ENCODE measurements around the gene PAX4.

PAX4 gene

DNA sequence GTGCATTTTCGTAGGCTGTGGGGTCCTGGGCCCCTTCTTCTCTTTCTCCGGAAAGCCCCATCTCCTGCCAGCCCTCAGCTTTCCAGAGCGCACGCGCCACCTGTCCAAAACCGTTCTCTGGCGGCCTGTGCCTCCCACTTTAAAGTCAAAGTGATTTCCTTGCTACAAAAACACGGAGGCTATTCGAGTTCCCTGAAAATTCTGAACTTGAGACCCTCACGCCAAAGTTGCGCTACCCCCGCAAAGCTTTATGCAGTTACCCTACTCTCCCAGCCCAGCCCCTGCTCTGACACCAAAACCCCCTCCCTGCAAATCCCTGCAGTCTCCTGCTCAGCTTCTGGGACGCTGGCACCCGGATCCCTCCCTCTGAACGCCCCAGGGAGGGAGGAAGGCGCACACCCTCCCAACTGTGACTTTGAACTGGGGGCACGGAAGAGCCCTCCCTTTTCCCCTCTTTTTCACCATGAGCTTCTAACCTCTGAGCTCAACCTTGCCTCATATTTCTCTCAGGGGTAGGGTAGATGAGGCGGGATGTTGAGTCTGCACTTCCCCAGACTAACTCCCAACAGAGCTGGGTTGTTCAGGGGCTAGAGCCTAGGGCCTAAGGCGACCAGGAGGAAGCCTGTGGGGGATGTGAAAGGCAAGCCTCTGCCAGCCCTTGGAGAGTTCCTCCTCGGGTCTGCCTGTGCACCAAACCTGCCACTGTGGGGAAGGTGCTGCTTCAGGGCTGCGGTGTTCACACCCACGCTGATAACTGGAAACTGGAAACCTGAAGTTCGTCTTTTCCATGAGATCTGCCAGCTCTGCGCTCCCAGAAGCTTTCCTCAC lies 2.7 kb upstream of the PAX4 start:
- H3K4me1 ChIP-seq (ENCODE audit: insufficient read depth, low read length): no peaks in the 10 kb centered on the region
- H3K36me3 ChIP-seq (ENCODE audit: insufficient read depth, low read depth, low read length): no peaks in the 10 kb centered on the region
- H3K27me3 ChIP-seq (ENCODE audit: insufficient read depth, low read length): peaks cover 74% of the 10 kb centered on the region
- peak overlapping the region; percentile 50; the same call in 1 of the 2 replicates for H3K9ac ChIP-seq (ENCODE audit: low read depth, low read length)
- no peak overlapping the region for H3K27ac ChIP-seq (ENCODE audit: low read length)
- peak overlapping the region; percentile 77 for H3K4me3 ChIP-seq (ENCODE audit: low read length)
- H3K9me3 ChIP-seq (ENCODE audit: insufficient read depth, low read depth, low read length): no peaks in the 10 kb centered on the region

DNA sequence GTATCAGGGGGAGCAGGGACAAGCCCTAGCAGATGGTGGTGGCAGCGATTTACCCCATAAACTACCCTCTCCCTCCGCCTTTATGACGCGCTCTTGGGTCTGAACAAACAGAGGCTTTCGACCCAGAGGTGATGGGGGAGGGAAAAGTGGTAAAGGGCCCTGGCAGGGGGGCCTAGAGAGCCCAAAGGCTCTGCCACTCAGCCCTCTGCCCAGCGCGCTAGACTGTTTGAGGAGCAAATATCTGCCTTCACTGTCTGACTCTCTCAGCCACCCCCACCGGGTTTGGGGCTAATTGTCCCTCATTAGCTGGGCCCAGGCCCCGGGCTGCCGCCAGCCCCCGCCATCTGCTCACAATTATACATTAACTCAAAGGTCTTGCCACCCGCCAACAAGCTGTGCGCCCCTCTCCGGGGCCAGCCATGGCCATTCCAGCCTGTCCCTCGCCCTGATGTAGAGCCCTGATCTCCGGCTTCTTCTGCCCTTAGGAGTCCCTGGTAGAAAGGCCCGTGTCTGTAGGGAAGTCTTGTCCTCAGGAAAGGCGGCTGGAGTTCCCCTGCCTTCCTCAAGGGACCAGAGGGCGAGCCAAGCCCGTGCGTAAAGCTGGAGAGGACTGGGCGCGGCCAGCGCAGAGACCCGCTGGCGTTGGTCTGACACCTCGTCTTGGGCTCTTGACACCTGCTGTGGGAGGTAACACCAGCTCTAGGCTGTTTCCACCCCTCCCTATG lies 1.9 kb upstream of the PAX4 start:
- peaks cover 80% of the 10 kb centered on the region for H3K27me3 ChIP-seq (ENCODE audit: insufficient read depth, low read length)
- H3K36me3 ChIP-seq (ENCODE audit: insufficient read depth, low read depth, low read length): no peaks in the 10 kb centered on the region
- peak overlapping the region; percentile 77 for H3K4me3 ChIP-seq (ENCODE audit: low read length)
- no peak overlapping the region for H3K27ac ChIP-seq (ENCODE audit: low read length)
- H3K9me3 ChIP-seq (ENCODE audit: insufficient read depth, low read depth, low read length): no peaks in the 10 kb centered on the region
- no peak overlapping the region for H3K9ac ChIP-seq (ENCODE audit: low read depth, low read length)
- no peaks in the 10 kb centered on the region for H3K4me1 ChIP-seq (ENCODE audit: insufficient read depth, low read length)

DNA sequence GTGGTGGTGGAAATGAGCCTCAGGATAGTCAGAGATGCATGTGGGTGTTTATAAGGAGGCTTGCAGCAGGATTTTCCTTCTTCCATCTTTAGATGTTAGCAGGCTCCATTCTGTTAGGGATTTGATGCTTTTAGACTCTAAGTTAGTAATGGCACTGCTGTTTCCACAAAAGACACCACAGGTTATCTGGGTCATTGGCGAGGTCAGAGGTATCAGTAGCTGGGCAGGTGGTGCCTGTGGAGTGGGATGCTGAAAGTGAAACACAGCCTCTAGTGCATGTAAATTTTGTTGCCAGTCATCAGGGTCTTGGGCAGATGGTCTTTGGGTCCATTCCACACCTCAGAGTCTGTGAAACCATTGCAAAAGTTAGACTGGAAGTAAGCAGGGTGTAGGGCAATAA lies 833 bp upstream of the PAX4 start:
- no peak overlapping the region for H3K4me3 ChIP-seq (ENCODE audit: low read length)
- H3K9me3 ChIP-seq (ENCODE audit: insufficient read depth, low read depth, low read length): no peaks in the 10 kb centered on the region
- no peaks in the 10 kb centered on the region for H3K4me1 ChIP-seq (ENCODE audit: insufficient read depth, low read length)
- no peak overlapping the region for H3K9ac ChIP-seq (ENCODE audit: low read depth, low read length)
- H3K27me3 ChIP-seq (ENCODE audit: insufficient read depth, low read length): peaks cover 91% of the 10 kb centered on the region
- H3K27ac ChIP-seq (ENCODE audit: low read length): no peak overlapping the region
- no peaks in the 10 kb centered on the region for H3K36me3 ChIP-seq (ENCODE audit: insufficient read depth, low read depth, low read length)

DNA sequence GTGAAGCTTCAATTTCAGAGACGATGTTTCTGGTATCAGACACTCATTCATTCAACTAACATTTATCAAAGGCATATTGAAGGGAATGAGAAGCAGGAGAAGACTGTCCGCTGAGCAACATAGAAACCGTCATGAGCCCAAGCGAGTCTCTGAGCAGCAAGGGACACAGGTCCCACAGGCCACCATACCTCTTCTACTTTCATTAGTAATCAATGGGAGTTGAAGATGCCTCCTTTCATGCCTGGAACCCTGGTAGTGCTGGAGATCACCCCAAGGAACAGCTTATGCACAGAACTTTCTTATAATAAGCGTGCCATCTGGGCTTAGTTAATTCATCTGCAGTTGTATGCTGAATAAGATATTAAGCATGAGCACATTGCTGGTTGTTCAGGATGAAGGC lies 1.2 kb downstream of the PAX4 start:
- Histone ChIP-seq H3K9me3 (ENCODE audit: insufficient read depth, low read depth, low read length) (no peaks in the 10 kb centered on the region), H3K27me3 (ENCODE audit: insufficient read depth, low read length) (peaks cover 83% of the 10 kb centered on the region), H3K27ac (ENCODE audit: low read length) (no peak overlapping the region), H3K9ac (ENCODE audit: low read depth, low read length) (no peak overlapping the region), H3K36me3 (ENCODE audit: insufficient read depth, low read depth, low read length) (no peaks in the 10 kb centered on the region), H3K4me1 (ENCODE audit: insufficient read depth, low read length) (no peaks in the 10 kb centered on the region), H3K4me3 (ENCODE audit: low read length) (no peak overlapping the region)

DNA sequence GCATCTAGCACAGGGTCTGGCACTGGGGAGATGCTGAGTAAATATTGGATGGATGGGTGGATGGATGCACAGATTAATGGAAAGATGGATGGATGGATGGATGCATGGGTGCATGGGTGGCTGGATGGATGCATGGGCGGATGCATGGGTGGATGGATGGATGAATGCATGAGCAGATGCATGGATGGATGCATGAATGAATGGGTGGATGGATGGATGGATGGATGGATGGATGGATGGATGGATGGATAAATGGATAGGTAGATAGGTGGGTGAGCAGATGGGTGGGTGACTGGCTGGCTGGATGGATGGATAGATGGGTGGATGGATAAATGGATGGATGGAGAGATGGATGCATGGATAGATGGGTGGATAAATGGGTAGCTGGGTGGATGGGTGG lies 5.7 kb downstream of the PAX4 start:
- peaks cover 39% of the 10 kb centered on the region for H3K27me3 ChIP-seq (ENCODE audit: insufficient read depth, low read length)

DNA sequence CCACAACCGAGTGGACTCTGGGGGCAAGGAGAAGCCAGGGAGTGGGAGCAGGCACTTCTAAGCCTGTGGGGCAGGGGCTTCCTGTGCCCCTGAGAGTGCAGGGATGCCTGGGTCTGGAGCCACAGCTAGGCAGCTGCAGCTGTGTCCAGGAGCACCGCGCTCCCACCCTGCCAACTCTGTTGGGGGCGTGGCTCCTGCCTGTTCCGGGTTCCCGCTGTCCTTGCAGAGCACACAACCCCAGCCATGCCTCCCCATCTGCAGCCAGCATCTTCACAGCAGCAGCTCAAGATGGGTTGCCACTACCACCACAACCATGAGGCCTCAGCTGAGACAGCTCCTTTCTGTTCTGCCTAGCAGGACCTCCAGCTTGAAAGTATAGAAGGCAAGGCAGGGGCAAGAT lies 8.6 kb downstream of the PAX4 start:
- H3K27me3 ChIP-seq (ENCODE audit: insufficient read depth, low read length): peaks cover 10% of the 10 kb centered on the region; the same call in 1 of the 2 replicates
- no peaks in the 10 kb centered on the region for H3K9me3 ChIP-seq (ENCODE audit: insufficient read depth, low read depth, low read length)
- no peaks in the 10 kb centered on the region for H3K36me3 ChIP-seq (ENCODE audit: insufficient read depth, low read depth, low read length)
- H3K9ac ChIP-seq (ENCODE audit: low read depth, low read length): no peak overlapping the region
- H3K27ac ChIP-seq (ENCODE audit: low read length): no peak overlapping the region
- no peaks in the 10 kb centered on the region for H3K4me1 ChIP-seq (ENCODE audit: insufficient read depth, low read length)
- no peak overlapping the region for H3K4me3 ChIP-seq (ENCODE audit: low read length)

More for the DNA sequence above, 5.7 kb downstream of the PAX4 start:
- Histone ChIP-seq H3K36me3 (ENCODE audit: insufficient read depth, low read depth, low read length) (no peaks in the 10 kb centered on the region), H3K9me3 (ENCODE audit: insufficient read depth, low read depth, low read length) (no peaks in the 10 kb centered on the region), H3K27ac (ENCODE audit: low read length) (no peak overlapping the region), H3K4me1 (ENCODE audit: insufficient read depth, low read length) (no peaks in the 10 kb centered on the region), H3K4me3 (ENCODE audit: low read length) (no peak overlapping the region), H3K9ac (ENCODE audit: low read depth, low read length) (no peak overlapping the region)

DNA sequence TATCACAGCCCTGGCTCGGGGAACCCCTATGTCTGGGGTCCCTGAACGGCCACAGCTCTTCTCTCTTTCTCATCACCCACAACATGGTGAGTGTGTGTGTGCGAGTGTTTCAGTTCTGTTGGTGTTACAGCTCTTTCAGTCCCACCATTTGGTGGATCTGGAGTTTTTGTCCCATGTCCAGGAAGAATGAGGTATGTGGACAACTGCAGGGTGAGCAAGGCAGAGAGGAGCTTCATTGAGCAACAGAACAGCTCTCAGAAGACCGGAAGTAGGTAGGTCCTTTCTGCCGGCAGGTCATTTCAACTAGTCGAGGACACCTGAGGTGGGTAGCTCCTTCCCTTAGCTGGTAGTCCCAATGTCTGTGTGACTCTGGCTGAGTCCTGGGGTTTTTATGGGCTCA lies 9.5 kb downstream of the PAX4 start:
- no peak overlapping the region for H3K27ac ChIP-seq (ENCODE audit: low read length)

DNA sequence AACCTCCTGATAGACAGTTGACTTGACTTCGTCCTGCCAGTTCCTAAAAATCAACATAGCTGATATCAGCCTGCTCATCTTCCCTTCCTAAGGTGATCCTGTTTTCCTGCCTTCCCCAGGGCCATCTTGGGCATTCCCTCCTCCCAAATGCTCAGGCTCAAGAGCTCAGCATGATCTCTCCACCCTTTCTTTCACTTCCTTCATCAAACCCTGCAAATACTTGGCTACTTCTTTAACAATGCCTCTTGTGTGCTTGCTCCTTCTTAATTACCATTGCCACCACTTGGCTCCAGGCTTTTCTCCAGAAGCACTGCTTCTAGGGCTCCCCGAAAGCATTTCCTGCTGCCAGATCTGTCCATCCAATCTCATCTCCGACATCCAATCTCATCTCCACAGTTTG lies 17.1 kb downstream of the PAX4 start:
- Histone ChIP-seq H3K4me3 (ENCODE audit: low read length) (no peak overlapping the region), H3K36me3 (ENCODE audit: insufficient read depth, low read depth, low read length) (no peaks in the 10 kb centered on the region), H3K4me1 (ENCODE audit: insufficient read depth, low read length) (peaks cover 5% of the 10 kb centered on the region; the same call in 1 of the 2 replicates)

More for the DNA sequence above, 9.5 kb downstream of the PAX4 start:
- H3K36me3 ChIP-seq (ENCODE audit: insufficient read depth, low read depth, low read length): no peaks in the 10 kb centered on the region
- H3K9ac ChIP-seq (ENCODE audit: low read depth, low read length): no peak overlapping the region
- no peaks in the 10 kb centered on the region for H3K9me3 ChIP-seq (ENCODE audit: insufficient read depth, low read depth, low read length)
- H3K4me1 ChIP-seq (ENCODE audit: insufficient read depth, low read length): no peaks in the 10 kb centered on the region
- no peak overlapping the region for H3K4me3 ChIP-seq (ENCODE audit: low read length)
- peaks cover 4% of the 10 kb centered on the region; the same call in 1 of the 2 replicates for H3K27me3 ChIP-seq (ENCODE audit: insufficient read depth, low read length)

DNA sequence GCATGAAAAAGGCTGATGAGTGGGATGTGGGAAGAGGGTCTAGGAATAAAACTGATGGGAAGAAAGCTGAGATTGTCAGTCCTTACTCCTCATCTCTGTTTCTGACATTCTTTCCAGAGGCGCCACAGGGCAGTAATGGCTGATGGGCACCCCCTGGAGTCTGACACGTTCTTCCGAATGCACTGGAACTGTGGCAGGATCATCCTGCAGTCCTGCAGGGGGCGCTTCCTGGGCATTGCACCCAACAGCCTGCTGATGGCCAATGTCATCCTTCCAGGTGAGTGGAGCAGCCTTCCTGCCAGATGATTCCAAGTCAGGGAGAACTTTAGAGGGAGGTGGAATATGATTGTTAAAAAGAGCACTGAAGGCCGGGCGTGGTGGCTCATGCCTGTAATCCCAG lies 19.6 kb downstream of the PAX4 start:
- Histone ChIP-seq H3K4me3 (ENCODE audit: low read length) (no peak overlapping the region), H3K27me3 (ENCODE audit: insufficient read depth, low read length) (no peaks in the 10 kb centered on the region), H3K4me1 (ENCODE audit: insufficient read depth, low read length) (peaks cover 5% of the 10 kb centered on the region; the same call in 1 of the 2 replicates), H3K9ac (ENCODE audit: low read depth, low read length) (no peak overlapping the region), H3K36me3 (ENCODE audit: insufficient read depth, low read depth, low read length) (no peaks in the 10 kb centered on the region), H3K9me3 (ENCODE audit: insufficient read depth, low read depth, low read length) (no peaks in the 10 kb centered on the region), H3K27ac (ENCODE audit: low read length) (no peak overlapping the region)

More for the DNA sequence above, 17.1 kb downstream of the PAX4 start:
- H3K27me3 ChIP-seq (ENCODE audit: insufficient read depth, low read length): no peaks in the 10 kb centered on the region
- no peaks in the 10 kb centered on the region for H3K9me3 ChIP-seq (ENCODE audit: insufficient read depth, low read depth, low read length)
- H3K27ac ChIP-seq (ENCODE audit: low read length): no peak overlapping the region
- H3K9ac ChIP-seq (ENCODE audit: low read depth, low read length): no peak overlapping the region

DNA sequence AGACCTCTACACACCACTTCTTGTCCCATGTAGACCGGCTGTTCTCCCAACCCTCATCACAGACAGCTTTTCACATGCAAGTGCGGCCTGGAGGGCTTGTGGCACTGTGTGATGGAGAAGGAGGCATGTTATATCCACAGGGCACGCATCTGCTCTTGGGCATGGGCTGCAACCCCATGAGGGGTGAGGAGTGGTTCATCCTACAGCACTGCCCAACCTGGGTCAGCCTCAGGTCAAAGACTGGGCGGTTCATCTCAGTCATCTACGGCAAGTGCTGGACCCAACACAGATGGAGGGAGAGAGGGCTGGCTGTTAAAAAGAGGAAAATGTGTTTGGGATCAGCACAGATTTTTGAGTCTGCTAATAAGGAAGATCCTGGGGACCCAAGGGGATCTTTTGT lies 22.2 kb downstream of the PAX4 start:
- Histone ChIP-seq H3K4me3 (ENCODE audit: low read length) (no peak overlapping the region), H3K27ac (ENCODE audit: low read length) (no peak overlapping the region), H3K9me3 (ENCODE audit: insufficient read depth, low read depth, low read length) (no peaks in the 10 kb centered on the region), H3K36me3 (ENCODE audit: insufficient read depth, low read depth, low read length) (peaks cover 12% of the 10 kb centered on the region), H3K27me3 (ENCODE audit: insufficient read depth, low read length) (no peaks in the 10 kb centered on the region), H3K9ac (ENCODE audit: low read depth, low read length) (no peak overlapping the region), H3K4me1 (ENCODE audit: insufficient read depth, low read length) (0 out of 2 replicates have a peak, but pooled peaks cover under 1% of the 10 kb centered on the region)

DNA sequence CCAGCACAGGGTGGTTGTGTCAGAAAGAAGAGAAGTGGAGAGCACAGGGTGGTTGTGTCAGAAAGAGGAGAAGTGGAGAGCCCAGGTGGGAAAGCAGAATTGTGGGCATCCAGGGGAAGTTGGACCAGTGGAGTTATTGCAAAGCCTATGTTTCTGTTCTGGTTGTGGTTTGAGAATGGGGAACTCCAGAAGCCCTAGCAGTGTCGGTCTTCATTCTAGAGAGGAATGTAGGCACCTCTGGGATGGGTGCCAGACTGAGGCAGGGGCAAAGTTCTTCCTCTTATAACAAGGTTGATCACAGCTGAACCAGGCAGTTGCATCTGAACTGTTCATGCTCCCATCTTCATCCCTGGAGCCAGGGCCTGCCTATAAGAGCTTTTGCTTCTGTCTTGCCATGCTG lies 23.5 kb downstream of the PAX4 start:
- Histone ChIP-seq H3K9me3 (ENCODE audit: insufficient read depth, low read depth, low read length) (no peaks in the 10 kb centered on the region), H3K9ac (ENCODE audit: low read depth, low read length) (no peak overlapping the region)

DNA sequence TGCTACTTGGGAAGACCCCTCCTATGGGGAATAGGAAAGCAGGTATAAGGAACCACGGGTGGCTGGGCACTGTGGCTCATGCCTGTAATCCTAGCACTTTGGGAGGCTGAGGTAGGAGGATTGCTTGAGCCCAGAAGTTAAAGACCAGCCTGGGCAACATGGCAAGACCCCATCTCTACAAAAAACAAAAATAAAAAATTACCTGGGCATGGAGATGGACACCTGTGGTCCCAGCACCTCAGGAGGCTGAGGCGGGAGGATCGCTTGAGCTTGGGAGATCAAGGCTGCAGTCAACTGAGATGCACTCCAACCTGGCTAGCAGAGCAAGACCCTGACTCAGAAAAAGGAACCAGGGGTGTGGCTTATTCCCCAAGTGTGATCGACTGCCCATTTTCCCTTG lies 25.4 kb downstream of the PAX4 start:
- H3K27ac ChIP-seq (ENCODE audit: low read length): no peak overlapping the region
- H3K27me3 ChIP-seq (ENCODE audit: insufficient read depth, low read length): peaks cover 4% of the 10 kb centered on the region
- H3K9ac ChIP-seq (ENCODE audit: low read depth, low read length): no peak overlapping the region
- H3K4me1 ChIP-seq (ENCODE audit: insufficient read depth, low read length): peaks cover 3% of the 10 kb centered on the region
- no peak overlapping the region for H3K4me3 ChIP-seq (ENCODE audit: low read length)
- H3K9me3 ChIP-seq (ENCODE audit: insufficient read depth, low read depth, low read length): no peaks in the 10 kb centered on the region
- peaks cover 22% of the 10 kb centered on the region for H3K36me3 ChIP-seq (ENCODE audit: insufficient read depth, low read depth, low read length)

More for the DNA sequence above, 23.5 kb downstream of the PAX4 start:
- H3K27me3 ChIP-seq (ENCODE audit: insufficient read depth, low read length): no peaks in the 10 kb centered on the region
- no peak overlapping the region for H3K4me3 ChIP-seq (ENCODE audit: low read length)
- H3K27ac ChIP-seq (ENCODE audit: low read length): no peak overlapping the region
- peaks cover 22% of the 10 kb centered on the region for H3K36me3 ChIP-seq (ENCODE audit: insufficient read depth, low read depth, low read length)
- no peaks in the 10 kb centered on the region for H3K4me1 ChIP-seq (ENCODE audit: insufficient read depth, low read length)

Data from iPS-20b (cell line).